ENCODE results near the gene TOX2.
"Not testable (repeated sequence)": the region's sequence is repeated elsewhere in the genome, so short reads cannot be mapped to it uniquely, and the experiment has no call there.

Gene TOX2

DNA sequence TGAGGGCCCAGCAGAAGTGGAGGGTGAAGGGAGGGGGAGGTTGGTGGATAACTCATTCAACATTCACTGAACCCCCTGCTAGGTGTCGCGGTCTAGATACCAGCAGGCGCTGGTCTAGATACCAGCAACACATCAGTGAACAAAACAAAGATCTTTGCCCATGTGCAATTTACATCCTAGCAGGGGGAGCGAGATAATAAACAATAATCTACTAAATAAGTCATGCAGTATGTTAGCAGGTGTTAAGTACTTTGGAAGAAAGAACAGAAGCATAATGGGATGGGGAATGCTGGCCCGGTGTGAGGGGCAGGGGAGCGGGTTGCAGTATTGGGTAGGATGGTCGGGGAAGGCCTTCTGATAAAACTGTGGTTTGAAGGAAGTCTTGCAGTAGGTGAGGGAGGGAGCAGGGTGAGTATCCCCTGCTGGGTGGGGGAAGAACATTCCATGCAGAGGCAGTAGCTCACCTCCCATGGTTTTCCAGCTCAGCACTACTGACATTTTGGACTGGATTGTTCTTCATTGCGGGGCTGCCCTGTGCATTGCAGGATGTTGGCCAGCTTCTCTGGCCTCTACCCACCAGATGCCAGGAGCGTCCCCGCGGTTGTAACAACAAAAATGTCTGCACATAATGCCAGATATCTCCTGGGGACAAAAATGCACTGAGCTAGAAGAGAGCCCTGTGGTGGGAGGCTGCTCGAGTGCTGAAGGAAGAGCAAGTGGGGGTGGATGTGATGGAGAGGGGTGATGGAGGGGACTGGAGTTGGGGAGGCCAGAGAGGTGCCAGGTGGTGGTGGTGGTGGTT, 117.3 kb downstream of the TOX2 start:
- DNase-seq (ENCODE audit: low read depth in 2 of 2) = no peak

DNA sequence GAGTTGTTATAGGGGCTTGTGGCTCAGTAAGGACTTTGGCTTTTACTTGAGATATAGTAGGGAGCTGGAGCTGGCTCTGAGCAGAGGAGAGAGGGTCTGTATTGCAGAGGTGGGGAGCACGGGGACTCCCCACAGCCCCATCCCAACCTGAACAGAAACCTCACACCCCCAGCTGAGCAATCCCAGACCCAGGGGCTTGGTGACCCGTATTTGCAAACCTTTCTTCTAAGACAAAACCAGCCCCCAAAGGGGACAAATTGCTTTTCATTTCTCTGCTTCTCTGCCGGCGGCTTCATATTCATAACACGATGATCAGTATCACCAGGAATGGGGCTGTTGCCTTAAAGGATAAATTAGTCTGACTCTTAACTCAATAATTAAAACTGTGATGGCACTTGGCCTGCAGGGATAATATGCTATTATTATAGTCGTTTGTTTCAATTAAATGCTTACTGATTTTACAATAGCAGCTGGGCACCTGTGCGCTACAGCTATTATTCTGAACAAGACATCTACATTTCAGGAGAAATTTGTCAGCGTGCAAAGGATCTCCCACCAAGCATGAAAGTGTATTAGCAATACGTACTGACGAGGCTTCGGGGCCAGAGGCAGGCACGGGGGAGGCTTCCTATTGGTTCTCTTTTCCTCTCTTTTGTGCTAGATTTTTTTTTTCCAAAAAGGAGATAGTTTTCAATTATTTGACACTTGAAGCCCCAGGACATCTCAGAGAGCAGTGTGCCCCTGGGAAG, 118.1 kb downstream of the TOX2 start:
- no peak for DNase-seq (ENCODE audit: low read depth in 2 of 2)

GRCh38 chr20:44033344-44033743, 118.7 kb downstream of the TOX2 start:
- DNase-seq (ENCODE audit: low read depth in 2 of 2) = no peak

DNA sequence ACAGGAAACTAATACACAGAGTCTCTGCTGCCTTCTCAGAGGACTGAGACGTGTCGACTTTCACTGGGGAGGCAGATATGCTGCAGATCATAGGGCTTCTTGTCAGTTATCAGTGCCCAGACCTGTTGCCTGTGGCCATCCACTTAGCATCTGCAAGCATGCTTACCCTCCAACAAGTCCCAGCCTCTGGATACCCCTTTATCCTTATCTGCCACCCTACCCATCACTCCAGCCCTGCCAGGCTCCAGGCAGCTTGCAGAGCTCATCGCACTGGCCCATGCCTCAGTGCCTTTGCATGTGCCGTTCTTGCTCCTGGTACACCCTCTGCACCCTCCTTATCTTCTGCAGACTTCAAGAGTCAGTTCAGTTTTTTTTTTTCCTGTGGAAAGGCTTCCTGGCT, 119.2 kb downstream of the TOX2 start:
- no peak for DNase-seq (ENCODE audit: low read depth in 2 of 2)

DNA sequence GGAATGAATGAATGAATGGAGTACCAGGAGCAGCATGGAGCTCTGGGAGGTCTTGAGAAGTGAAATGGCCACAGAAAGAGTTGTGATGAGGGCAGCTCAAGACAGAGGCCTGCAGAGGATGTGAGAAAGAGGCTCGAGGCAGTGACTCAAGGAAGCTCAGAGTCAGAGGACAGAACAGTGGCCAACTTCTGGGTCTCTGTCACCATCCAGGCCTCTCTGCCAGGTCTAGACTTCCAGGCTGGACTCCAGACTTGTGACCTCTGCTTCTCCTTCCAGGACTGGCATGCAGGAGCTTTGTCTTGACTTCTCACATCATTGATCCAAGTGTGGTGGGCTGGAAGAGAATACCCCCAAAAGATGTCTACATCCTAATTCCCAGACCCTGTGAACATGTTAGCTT, 119.8 kb downstream of the TOX2 start:
- no peak for DNase-seq (ENCODE audit: low read depth in 2 of 2)

DNA sequence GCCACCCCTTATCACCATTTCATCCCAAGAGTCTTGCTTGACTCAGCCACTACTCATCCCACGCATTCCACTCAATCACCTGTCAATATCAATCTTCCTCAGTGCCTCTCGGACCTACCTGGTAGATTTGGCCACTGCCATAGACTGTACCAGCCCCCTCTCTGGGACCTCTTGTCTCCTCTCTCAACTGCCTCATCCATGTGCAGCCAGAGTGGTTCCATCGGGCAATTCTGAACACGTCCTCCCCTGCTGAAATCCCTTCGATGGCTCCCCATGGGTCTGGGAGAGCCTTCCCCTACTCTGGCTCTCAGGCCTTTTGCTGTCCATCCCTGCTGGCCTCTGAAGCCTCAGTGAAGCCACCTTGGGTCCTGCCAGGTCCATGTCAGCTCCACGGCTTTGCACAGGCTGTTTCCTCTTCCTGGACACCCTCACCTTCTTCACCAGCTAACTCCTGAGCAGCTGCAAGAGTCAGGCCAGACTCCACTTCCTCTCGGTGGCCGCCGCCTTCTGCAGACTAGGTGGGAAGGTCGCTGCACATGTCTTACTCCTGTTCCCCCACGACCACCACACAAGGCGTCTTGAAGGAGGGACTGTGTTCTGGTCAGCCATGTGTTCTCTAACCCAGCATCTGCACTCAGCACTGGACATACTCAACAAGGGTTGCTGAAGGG, 120.4 kb downstream of the TOX2 start:
- no peak for DNase-seq (ENCODE audit: low read depth in 2 of 2)

GRCh38 chr20:44035924-44036323, 121.3 kb downstream of the TOX2 start:
- no peak for DNase-seq (ENCODE audit: low read depth in 2 of 2)

GRCh38 chr20:44036441-44036840, 121.8 kb downstream of the TOX2 start:
- DNase-seq (ENCODE audit: low read depth in 2 of 2) = no peak

- DNase-seq (ENCODE audit: low read depth in 2 of 2) = no peak
Observed at GRCh38 chr20:44038681-44039123, 124.0 kb downstream of the TOX2 start.

- DNase-seq (ENCODE audit: low read depth in 2 of 2) = no peak
Observed at GRCh38 chr20:44039147-44039546, 124.5 kb downstream of the TOX2 start.

DNA sequence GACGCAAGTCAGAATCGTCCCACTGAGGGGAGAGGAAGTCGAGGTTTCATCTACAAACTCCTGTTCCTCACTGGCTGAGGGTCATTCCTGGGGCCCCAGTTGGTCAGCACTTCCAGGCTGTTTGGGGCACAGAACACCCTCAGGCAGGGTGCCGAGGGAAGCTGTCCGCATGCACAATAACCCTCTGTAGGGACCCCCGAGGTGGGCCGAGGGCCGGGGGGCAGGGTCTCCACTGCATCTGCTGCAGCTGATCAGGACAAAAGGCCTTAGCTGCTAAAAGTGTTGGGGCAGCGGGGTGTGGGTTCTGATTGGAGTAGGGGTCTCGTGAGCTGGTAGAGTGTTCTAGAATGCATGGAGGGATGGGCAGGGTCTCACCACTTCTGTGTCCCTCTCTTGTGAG, 125.1 kb downstream of the TOX2 start:
- DNase-seq (ENCODE audit: low read depth in 2 of 2) = no peak

DNA sequence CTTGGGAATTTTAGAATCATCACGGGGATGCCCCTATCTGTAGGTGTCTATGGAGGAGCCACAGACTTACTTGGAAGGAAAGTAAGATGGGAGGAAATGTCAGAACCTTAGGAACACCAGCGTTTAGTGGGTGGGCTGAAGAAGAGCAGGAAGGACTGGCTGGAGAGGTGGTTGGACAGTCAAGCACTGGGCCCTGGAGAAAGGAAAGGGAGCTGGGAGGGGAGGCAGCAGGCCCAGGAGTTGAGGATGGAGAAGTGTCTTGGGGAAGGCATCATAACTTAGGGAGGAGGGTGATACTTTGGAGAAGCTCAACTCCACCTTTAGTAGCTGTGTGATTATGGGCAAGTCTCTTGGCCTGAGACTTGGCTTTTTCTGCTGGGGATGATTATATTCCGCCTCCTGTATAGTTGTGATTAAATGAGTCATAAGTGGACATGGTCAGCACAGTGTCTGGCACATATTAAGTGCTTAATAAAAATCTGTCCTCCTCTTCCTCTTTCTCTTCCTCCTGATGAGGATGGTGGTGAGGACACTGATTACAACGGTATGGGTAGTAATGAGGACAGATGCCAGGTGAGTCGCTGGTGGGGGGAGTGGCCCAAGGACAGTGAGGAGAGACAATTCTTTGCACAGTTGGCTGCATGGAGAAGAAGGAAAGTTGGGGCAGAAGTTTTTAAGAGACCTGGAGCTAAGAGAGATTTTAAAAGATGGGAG, 125.7 kb downstream of the TOX2 start:
- no peak for DNase-seq (ENCODE audit: low read depth in 2 of 2)

GRCh38 chr20:44041001-44041400, 126.3 kb downstream of the TOX2 start:
- no peak for DNase-seq (ENCODE audit: low read depth in 2 of 2)

- DNase-seq (ENCODE audit: low read depth in 2 of 2) = not testable (repeated sequence)
Observed at GRCh38 chr20:44044712-44045111, 130.1 kb downstream of the TOX2 start.

DNA sequence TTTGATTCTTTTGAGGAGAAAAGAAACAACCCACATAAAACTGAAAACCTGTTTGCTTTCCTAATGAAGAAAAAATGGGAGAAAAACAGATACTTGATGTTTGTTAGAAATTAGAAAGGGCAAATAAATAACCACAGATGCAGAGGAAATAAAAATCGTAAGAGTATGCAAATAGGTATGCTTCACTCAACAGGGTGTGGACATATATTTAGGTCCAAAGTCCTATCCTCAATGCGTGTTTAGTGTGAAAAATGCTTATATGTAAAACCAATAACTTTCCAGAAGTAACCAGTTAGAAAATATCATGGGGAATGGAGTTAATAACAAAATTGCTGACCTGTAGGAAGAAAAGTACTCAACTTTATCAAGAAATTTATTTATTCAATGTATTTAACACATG, 135.7 kb downstream of the TOX2 start:
- DNase-seq (ENCODE audit: low read depth in 2 of 2) = no peak

DNA sequence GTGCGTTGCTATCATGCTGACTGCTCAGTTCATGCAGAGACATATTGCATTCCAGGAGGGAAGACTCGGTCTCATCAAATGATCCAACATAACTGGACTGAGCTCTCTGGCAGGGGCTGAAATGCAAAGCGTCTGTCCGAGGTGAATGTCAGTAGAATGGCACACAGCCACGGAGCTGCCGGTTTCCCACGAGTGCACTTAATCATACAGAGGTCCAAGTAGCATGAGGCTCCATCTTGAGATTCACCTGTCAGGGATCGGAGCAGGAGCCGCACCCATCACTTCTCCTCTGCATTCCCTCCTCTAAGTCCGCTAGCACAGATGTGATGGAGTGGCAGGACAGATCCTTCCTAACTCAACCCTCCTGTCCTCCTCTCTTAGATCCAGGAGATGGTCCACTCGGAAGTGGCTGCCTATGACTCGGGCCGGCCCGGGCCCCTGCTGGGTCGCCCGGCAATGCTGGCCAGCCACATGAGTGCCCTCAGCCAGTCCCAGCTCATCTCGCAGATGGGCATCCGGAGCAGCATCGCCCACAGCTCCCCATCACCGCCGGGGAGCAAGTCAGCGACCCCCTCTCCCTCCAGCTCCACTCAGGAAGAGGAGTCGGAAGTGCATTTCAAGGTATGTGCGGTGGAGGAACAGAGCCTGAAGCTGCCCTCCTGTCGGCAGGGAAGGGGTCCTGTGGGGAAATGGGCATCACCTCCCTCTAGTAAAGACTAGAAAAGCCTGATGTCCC, 136.4 kb downstream of the TOX2 start:
- DNase-seq (ENCODE audit: low read depth in 2 of 2) = no peak

- no peak for DNase-seq (ENCODE audit: low read depth in 2 of 2)
Observed at GRCh38 chr20:44051661-44052000, 137.0 kb downstream of the TOX2 start.

GRCh38 chr20:44052166-44052565, 137.5 kb downstream of the TOX2 start:
- DNase-seq (ENCODE audit: low read depth in 2 of 2) = no peak

DNA sequence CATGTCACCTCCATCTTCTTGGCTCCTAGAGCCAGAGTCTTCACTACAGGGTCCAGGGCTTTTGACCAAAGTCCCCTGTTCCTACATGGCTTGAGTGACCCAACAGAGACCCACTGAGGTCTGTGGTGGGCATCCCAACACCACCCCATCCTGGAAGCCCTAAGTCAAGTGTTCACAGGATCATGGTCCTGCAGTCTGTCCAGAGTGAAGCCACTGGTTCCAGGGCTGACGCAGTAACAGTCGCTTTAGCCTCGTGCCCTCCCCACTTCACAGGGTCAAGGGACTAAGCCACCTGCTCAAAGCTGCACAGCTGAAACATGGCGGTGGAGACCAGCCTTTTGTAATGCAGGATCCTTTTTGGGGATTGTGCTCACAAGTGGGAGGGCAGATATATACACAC, 138.4 kb downstream of the TOX2 start:
- DNase-seq (ENCODE audit: low read depth in 2 of 2) = no peak

DNA sequence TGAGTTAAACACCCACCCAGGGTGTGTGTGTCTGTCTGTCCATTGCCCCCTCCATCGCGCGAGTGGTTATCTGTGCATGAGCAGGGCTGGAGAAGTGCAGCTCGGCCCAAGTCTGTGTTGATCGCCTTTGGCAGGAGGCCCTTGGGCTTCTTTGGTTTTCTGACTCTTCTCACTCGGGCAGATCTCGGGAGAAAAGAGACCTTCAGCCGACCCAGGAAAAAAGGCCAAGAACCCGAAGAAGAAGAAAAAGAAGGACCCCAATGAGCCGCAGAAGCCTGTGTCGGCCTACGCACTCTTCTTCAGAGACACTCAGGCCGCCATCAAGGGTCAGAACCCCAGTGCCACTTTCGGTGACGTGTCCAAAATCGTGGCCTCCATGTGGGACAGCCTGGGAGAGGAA, 139.5 kb downstream of the TOX2 start:
- no peak for DNase-seq (ENCODE audit: low read depth in 2 of 2)

DNA sequence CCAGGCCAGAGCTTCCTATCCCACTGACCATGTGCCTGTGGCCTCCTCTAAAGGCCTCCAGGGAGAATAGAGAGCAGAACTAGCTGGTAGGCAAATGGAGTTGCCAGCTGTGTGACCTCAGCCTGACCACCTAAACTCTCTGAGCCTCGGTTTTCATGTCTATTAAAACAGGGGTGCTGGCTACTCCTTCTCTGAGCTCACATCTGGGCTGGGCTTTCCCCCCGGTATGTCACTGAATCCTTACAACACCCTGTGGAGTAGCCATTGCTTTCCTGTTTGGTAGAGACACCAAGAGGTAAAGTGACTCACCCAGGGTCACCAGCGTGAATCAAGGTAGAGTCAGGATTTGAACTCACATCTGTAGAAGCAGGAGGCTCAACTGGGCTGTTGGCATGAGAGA, 140.2 kb downstream of the TOX2 start:
- DNase-seq (ENCODE audit: low read depth in 2 of 2) = no peak
